Myocyte (in vitro differentiated cells): ENCODE results near the gene AGBL1. TPM values are rescaled to one million over a fixed set of nuclear protein-coding genes. Genes with fewer than 3 reads are reported as not detected.
"Not testable (repeated sequence)": the region's sequence is repeated elsewhere in the genome, so short reads cannot be mapped to it uniquely, and the experiment has no call there.

Experiments used
- DNase-seq: peaks from one replicate; pipeline ENCODE4 v3.0.0-alpha.2; 2012; ENCODE audit warnings: low read depth
- total RNA-seq: library from RNA; depleted of rRNA; stranded (reverse); fragments of >200 nt; gene quantifications from 2 replicates; pipeline ENCODE4 v1.2.3, GENCODE V29; 2014

AGBL1 gene
- total RNA-seq, 1 donor from 2014 or later = 3.3 TPM

DNA sequence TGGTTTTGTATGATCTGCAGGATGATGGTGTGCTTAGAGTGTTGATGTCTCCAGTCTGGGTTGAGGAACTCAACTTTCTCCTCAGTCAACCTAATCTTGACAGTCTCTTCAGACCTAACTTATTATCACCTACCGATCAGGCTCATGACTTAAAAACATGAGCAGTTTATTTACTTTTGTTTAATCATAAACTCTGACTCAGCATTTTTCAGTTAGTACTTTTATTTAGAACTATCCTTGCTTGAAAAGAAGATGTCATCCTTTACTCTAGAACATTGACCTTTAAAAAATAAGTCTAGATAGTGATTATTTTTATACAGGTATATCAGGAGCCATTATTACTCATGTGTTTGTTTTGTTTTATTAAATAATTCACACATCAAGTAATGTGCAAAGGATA lies 414.8 kb downstream of the AGBL1 start:
- no peak for DNase-seq

DNA sequence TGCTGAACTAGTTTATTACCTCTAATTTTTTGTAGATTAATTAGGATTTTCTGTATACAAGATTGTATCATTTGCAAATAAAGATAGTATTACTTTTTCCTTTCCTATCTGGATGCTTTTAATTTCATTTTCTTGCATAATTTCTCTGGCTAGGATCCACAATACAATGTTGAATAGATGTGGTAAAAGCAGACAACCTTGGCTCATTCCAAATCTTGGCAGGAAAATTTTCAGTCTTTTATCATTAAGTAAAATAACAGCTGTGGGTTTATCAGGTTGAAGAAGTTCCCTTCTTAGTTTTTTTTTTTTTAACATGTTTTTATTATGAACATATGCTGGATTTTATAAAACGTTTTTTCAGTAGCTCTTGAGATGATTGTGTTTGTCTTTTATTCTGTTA lies 422.6 kb downstream of the AGBL1 start:
- no peak for DNase-seq

DNA sequence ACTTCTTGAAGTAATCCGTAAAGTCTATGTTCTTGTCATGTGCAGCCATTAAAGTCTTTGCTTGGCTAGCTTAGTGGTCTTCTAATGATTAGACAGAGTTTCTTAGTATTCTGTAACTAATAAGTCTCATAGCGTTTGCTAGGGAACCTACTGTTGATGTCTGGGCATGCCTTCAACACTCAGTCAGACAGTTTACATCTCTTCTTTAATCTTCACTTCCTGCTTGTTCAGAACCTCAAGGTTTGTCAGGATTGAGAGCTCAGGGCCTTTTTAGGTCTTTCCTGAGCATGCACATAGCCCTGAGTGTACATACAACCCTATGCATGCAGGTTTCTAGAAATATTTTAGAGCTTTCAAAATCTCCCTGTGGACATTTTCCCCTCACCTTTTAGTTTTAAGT lies 426.3 kb downstream of the AGBL1 start:
- no peak for DNase-seq

DNA sequence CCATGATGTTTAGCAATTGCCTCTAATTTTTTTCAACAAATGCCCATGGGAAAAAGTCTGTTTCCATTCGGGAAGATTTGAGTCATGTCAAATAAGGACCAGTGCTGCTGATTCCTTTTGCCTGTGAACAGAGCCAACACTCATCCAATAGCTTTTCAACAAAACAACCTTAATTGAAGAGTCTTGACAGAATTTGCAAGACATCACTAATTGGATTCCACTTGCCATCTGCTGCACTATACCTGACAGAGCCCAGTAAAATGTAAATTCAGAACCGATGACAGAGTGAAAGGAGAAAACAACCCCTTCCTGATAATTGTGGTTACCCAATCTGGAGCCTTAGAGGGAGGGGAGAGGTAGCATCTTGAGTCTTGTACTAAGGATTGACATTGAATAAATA lies 426.7 kb downstream of the AGBL1 start:
- DNase-seq = no peak

DNA sequence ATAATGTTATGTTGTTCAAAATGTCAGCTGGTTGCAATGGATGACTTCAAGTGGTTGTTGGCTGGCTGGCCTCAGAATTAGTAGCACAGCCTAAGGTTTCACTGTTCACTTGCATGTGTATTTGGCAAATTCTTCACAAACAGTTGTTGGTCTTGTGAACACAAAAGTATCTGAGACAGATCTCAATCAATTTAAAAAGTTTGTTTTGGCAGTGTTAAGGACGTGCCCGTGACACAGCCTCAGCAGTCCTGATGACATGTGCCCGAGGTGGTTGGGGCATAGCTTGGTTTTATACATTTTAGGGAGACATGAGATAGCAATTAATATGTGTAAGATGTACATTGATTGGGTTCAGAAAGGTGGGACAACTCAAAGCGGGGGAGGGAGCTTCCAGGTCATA lies 436.0 kb downstream of the AGBL1 start:
- no peak for DNase-seq

DNA sequence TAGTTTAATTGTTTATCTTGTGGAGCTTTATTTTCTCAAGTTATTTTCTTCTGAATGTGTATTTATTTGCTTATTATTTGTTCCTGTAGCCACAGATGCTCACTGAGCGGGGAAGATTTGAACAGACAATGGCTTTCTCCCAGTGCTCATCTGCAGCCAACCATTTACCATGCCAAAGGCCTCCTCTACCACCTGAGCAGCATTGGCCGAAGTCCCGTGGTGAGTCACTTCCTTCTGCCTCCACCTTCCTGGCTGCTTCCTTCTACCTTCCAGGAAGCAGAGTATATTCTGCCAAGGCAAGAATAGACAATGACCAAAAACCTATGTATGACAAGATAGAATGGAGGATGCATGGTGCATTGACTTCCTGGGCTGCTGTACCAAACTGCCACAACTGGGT lies 443.1 kb downstream of the AGBL1 start:
- no peak for DNase-seq

DNA sequence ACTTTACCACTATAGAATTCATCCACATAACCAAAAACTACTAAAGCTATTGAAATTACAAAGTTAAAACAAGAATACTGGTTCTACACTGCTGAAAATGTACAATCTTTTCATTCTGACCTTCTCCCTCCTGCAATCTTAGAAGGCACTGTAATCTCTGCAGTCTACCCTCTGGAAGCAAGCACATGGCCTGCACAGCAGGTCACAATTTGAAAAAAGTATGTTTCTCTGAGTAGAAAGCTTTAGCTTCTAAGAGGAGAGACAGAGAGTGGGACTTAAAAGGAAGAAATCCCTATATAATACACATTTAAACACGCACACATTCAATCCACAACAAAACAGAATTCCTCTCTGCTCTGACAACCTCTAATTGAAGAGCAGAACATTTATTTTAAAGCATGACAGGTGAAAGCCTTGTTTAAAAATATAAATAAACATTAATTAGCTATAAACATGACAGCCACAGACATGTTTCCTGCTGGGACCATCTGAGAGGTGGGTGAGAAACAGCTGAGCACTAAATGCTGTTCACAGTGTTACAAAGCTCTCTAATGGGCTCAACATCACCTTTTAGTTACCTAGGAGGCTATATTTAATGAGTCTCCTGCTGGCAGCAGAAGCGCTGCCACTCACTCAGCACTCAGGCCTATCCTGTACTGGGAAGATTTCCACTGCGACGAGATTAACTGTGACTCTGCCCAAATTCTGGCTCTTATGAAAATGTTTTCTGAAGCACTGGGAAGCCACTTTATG lies 447.4 kb downstream of the AGBL1 start:
- DNase-seq = no peak

DNA sequence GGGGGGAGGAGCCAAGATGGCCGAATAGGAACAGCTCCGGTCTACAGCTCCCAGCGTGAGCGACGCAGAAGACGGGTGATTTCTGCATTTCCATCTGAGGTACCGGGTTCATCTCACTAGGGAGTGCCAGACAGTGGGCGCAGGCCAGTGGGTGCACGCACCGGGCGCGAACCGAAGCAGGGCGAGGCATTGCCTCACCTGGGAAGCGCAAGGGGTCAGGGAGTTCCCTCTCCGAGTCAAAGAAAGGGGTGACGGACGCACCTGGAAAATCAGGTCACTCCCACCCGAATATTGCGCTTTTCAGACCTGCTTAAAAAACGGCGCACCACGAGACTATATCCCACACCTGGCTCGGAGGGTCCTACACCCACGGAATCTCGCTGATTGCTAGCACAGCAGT lies 448.4 kb downstream of the AGBL1 start:
- not testable (repeated sequence) for DNase-seq

DNA sequence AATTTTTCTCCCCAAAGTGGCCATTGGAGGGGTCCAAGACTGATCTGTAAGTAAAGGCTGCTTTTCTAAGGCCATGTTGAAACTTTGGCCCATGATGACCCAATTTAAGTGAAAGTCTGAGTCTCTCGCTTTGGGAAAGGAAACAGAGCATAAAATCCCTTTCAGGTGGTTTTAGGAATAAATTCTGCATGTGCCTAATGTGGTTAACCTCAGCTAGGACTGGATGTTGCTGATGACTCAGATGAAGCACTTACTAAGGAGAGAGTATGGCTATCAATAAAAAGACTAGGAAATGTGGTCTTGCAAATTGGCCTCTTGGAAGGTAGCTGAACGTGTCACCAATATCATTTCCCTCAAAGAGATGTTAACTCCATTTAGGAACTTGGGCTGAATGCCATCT lies 458.5 kb downstream of the AGBL1 start:
- DNase-seq = no peak

DNA sequence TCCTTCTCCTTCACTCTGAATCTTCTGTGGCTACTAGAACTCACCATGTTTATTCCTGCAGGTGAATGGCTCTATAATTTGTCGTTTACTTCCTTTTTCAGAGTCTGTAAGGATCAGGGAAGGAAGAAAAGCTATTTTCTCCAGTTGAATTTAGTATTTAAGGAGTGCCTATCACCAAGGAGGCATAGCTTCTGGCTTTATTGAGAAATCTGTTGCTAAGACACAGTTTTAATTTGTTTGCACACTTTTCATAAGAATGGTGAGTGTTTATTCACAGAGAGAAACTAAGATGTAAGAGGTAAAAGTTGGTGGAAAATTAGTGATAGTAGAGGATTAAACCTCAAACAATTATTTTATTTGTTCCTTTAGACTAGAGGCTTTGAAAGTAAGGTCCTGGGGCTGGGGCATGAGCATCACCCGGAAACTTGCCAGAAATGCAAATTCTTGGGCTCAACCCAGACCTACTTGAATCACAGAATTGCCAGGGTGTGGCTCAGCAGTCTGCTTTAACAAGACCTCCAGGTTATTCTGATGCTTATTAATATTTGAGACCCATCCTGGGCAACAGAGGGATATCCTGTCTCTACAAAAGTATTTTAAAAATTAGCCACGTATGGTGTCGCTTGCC lies 461.3 kb downstream of the AGBL1 start:
- no peak for DNase-seq

DNA sequence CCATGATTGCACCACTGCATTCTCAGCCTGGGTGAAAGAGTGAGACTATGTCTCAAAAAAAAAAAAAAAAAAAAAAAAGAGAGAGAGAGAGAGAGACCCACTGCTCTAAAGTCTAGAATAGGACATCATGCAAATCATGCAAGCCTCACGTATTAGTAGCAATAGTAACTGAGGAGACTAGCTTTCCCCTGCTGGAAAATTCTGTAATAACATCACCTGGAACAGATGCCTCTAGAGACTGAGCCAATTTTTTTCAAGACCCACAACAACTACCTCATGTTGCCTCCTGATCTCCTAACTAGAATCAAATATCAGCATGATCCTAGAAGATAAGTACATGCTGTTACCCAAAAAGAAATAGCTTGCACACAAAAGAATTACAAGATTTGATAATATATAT lies 461.9 kb downstream of the AGBL1 start:
- DNase-seq = no peak

DNA sequence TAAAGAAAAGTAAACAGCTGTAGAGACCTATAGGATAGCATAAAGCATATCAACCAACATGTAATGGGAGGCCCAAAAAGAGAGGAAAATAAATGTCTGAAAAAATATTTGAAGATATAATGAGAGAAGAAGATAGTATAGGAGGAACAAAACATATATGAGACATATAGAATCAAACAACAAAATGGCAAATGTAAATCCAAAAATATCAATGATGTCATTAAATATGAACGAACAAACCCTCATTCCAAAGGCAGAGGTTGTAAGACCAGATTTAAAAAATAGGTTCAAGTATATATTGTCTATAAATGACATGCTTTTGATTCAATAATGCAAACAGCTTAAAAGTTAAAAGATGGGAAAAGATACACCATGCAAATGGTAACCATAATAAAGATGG lies 470.4 kb downstream of the AGBL1 start:
- no peak for DNase-seq

DNA sequence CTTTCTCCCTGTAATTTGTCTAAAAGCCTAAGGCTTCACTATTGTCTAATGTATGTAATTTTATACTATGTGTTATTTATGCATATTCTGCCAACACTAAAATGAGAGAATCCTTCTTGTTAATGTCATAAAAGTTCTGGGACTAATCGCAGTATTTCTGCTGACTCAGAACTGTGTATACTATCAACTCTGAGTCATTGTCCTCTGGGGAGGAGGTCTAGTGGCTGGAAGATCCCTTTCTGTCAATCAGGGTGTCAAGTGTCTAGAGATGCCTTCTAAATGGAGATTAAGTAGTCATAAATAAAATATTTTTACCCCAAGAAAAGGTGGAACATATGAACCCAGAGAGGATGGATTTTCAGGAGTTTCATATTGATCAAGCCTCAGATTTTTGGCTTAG lies 473.4 kb downstream of the AGBL1 start:
- DNase-seq = peak; percentile 17

DNA sequence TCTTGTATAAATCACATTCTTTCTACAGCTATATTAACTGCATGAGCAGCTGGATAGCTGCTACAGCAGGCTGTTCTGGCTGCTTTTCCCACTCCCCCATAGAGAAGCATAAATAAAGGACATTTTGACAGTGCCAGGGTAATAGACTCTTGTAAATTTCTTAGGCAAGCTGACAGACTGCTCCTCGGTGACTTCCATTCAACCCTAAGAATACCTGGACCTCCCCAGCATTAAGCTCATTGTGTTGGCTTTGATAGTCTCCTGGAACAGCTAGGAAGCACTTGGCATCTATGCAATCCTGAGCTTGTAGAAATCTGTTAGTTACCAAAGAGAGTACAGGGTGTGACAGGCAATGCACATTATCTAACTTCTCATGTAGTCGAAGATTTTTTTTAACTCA lies 475.4 kb downstream of the AGBL1 start:
- no peak for DNase-seq

DNA sequence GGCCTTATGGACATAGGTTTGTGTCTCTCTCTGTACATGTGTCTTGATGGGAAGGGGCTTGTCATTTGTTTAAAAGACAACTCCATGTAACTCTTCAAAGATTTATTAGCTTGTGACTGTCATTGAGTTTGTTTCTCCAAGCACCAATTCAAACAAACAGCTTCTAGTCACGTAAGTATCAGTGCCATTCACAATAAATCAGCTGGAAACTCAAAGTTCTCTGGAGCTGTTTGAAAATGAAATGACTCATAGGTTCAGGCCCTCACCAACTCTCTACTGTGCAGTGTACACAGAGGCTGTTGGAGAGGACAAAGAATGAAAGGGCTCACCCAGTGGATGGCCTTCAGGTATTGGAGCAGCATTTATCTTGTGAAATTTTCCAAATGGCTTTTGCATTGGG lies 476.3 kb downstream of the AGBL1 start:
- peak; percentile 15 for DNase-seq

DNA sequence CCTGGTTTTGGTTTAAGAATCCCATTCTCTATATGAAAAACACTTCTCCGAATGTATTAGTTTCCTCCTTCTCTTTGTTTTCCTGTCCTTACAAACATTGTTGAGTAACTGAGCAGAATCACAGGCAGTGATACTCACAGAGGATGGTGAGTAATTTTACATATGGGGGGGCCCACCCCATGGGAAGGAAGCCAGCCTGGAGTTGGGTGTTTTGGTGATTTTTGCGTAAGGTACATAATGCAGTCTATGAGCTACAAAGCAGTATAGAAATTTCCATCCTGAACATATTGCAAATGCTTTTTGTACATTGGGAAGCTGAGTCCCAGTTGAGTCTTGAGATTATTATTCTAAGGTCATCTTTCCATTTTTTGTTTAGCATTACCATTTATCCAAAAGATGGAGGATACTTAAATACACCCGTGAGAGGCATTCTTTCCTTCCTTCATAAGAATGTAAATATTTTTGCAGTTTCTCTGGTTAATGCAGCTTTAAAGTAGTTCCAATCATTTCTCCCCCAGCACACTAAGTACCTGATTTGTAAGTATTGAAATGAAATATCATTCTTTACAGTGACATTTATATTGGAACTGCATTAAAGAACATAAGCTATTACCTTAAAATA lies 476.8 kb downstream of the AGBL1 start:
- no peak for DNase-seq

DNA sequence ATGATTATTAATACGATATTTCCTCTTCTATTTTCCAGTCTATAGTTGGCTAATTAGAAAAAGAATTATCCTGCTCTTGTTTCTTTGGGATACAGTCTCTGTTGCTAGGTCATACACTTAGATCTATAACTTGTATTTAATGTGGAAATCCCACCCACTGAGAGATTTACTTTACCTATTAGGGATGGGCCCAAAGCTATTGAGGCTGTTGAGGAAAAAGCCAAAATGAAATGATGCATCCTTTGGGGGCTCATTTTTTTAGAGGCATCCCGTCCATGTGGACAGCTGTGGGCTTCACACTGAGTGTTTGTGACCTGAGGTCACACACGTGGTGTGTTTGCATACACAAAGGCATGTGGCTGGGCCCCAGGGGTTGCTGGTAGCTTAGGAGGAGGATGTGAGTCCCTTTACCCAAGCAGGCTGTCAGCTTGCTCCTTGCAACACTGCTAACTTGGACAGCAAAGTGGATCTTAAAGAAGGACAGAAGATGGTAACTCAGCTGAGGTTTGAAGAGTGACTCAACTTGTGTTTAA lies 477.4 kb downstream of the AGBL1 start:
- peak; percentile 13 for DNase-seq

DNA sequence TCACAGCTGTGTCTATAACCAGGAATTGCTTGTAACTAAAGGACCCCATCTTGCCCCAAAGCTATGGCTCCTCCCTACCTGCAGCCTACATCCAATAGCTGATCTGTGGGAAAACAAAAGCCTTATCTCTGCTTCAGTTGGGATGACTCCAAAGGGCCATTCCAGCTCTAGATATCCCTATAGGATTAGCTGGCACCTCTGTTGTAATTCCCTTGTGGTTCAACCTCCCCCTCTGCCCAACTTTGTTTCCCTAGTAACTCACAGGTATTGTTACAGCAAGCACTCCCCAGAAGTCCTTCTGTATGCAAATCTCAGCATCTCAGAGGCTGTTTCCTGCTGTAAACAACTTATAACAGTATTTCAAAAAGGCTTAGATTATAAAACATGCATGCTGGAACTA lies 478.6 kb downstream of the AGBL1 start:
- DNase-seq = no peak

DNA sequence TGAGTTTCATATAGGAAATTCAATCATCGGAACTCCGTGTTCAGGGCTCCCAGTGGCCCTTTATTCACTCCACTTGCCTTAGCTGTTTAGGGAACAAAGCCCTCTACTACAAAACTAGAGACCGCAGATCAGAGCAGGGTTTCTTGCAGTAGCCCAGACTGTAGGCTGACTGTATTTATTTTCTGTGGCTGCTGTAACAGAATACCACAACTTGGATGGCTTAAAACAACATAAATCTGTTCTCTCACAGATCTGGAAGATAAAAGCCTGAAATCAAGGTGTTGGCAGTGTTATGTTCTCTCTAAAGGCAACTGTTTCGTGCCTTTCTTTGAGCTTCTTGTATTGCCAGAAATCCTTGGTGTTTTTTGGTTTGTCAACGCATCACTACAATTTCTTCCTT lies 479.0 kb downstream of the AGBL1 start:
- no peak for DNase-seq

DNA sequence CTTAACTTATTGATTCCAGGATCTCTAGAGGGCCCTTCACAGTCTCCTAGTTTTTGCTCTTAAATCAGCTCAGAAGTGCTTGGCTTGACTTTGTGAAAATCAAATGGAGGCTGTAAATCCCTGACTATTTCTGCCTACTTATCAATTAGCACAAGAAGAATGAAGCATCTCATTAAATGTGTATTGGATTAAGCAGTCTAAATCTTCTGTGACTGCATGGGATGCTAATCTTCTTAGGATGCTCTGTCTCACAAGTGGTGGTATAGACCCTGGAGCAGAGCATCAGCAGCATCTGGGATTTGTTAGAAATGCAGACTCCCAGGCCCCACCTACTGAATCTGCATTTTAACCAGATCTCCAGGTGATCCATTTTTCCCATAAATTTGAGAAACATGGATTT lies 488.7 kb downstream of the AGBL1 start:
- no peak for DNase-seq

DNA sequence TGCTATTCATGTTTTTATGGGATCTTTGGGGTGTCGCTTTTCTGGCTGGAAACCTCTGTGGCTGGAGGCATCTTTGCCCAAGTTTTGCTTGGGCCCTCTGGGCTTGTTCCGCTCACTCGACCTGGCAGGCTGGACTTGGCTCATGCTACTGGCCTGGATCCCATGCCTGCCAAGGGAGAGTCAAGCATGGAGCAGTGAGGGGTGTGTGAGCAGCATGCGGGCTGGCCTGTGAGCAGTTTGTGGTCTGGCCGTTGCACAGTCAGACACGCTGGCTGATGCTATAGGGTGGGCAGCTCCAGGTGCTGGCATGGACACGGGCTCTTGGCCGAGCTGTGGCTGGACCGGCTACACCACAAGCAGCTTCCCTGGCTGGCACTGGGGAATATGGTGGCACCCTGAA lies 491.1 kb downstream of the AGBL1 start:
- no peak for DNase-seq

DNA sequence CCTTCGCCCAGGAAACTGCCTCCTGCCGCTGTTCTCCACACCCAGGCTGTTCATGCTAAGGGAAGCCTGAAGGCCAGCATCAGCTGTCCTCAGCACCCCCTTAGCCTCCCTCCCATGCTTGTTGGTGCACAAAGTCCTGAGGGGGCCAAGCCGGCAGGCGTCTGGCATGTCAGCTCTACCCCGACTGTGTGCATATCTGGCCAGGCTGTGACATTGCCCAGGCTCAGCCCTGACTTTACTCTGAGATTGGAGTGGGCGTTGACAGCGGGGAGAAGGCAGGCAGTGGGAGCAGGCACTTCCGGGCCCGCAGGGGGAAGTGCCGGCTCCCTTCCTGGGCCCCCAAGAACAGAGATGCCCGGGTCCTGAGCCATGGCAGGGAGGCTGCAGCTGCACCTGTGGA lies 492.2 kb downstream of the AGBL1 start:
- no peak for DNase-seq
